NCI-H187 treated with DMSO at 0.1 percent for 48 hours (cell line): Measurements from ENCODE around the gene P2RY11.

Experiments
- DNase-seq: peaks from one replicate; lab custom pipeline; 2025; lab: John Stamatoyannopoulos, UW

The P2RY11 gene

GRCh38 chr19:10111405-10111811 lies at the start of gene P2RY11:
Gene P2RY11, plus strand, starts transcription at chr19:10111693. Its CDS starts 29 bp downstream, at chr19:10111722.
- no peak for DNase-seq

DNA sequence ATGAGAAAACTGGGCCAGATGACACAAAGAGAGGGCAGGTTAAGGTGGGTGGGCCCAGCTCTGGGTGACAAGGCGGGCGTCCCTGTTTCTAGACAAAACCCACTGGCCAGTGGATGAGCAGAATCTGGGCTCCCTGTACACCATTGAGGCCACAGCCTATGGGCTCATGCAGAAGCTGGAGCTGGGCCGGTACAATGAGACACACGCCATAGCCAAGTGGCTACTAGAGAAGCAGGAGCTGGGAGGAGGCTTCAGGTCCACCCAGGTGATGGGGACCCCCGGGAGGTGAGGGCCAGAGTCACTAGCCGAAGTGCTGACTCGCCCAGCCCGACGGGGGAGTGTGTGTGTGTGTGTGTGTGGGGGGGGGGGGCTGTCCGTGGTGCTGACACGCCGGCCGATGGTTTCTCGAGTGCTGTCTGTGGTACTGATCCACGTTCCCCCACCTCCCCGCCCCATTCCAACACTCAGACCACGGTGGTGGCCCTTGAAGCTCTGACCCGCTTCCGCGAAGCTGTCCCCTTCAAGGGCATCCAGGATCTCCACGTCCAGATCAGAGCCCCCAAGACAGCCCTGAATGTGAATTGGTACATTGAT lies 49.7 kb upstream of the P2RY11 start:
- DNase-seq: no peak

DNA sequence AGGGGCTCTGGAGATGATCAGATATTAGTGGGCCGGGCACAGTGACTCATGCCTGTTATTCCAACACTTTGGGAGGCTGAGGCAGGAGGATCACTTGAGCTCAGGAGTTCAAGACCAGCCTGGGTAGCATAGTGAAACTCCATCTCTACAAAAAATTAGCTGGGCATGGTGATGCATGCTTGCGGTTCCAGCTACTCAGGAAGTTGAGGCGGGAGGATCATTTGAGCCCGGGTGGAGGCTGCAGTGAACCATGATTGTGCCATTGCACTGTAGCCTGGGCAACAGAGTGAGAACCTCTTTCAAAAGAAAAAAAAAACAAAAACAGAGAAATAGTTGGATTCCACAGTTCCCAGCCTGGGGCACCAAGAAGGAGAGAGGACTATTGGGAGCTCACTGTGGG lies 43.3 kb upstream of the P2RY11 start:
- no peak for DNase-seq

DNA sequence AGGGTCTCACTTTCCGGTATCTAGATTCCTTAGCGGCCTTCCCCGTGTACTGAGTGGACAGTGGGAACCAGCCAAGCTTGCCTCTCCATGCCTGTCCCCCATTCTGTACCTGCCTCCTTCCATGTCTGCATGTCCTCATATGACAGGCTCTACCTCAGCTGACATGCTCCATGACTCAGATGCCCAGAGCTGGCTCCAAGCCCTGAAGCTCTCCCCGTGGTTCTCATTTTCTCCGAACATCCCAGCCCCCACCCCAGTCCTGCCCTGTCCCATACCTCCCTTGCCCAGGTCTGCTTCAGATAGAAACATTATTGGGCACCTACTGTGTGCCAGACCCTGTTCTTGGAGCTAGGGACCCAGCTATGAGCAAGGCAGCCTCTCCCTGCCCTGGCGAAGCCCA lies 42.4 kb upstream of the P2RY11 start:
- DNase-seq: no peak

DNA sequence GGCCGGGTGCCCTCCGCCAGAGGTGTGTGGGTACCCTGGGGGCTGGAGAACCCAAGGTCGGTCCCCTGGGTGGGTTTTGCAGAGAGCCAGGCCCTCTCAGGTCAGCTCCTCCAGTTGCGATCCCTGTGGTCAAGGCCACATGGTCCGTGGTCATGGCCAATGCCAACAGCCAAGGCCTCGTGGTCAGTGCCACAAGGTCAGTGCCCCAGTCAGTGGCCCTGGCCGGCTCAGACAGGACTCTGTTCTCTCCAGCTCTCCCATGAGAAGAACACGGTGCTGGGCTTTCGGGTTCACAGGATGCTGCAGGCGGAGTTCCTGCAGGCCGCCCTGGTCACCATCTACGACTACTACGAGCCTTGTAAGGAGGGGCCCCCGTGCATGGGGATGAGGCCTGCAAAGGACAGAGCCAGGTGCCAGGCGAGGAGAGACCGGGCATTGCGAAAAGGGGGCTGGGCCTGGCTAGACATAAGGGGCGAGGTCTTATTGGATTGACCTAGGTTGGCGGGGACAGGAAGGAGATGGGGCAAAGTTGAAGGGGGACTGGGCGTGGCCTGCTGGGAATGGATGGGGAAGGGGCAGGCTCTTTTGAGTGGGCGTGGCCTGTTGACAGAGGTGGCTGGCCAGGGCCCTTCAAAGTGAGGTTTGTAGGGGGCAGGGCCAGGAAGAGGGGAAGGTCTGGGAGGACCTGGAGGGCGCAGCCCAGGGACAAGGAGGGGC lies 40.6 kb upstream of the P2RY11 start:
- DNase-seq: no peak

GRCh38 chr19:10074153-10074552 lies 37.3 kb upstream of the P2RY11 start:
- DNase-seq: no peak

DNA sequence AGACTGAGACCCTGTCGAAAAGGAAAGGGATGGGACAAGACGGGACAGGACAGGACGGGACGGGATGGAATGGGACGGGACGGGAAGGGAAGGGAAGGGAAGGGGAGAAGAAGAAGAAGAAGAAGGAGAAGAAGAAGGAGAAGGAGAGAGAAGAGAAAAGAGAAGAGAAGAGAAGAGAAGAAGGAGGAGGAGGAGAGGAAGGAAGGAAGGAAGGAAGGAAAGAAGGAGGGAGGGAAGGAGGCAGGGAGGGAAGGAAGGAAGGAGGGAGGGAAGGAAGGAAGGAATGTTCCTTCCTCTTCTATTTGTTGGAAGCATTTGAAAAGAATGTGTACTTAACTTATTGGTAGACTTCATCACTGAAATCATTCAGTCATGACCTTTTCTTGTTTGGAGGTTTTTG lies 35.0 kb upstream of the P2RY11 start:
- DNase-seq: no peak

DNA sequence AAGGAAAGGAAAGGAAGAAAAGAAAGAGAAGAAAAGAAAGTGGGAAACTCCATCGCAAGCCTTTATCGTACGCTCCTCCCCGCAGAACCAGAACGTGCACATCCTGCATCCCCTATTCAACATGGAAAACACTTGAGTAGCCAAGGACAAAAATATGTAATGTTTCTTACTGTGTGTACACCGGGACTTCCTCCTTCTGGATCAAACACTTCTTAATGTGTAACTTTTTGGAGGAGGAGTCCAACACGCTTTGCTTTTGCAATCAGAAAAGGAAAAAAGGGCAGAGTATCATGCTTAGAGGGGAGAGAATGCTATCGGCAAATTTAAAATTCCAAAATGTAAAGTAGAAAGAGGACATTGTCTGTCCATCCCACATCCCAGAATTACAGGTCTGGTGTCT lies 33.2 kb upstream of the P2RY11 start:
- DNase-seq: no peak

DNA sequence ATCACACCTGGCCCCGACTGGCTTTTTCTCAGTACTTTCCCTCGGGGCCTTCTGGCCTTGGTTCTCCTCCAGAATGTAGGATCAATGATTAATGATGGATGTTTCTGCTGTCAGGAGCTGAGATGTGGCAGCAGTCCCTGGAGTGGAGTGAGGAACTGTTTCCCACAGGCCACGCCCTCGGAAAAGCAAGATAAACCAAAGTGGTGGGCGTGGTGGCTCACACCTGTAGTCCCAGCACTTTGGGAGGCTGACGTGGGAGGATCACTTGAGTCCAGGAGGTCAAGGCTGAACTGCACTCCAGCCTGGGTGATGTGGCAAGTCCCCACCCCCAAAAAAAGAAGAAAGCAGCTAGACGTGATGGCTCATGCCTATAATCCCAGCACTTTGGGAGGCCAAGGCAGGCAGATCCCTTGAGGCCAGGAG lies 32.5 kb upstream of the P2RY11 start:
- no peak for DNase-seq

DNA sequence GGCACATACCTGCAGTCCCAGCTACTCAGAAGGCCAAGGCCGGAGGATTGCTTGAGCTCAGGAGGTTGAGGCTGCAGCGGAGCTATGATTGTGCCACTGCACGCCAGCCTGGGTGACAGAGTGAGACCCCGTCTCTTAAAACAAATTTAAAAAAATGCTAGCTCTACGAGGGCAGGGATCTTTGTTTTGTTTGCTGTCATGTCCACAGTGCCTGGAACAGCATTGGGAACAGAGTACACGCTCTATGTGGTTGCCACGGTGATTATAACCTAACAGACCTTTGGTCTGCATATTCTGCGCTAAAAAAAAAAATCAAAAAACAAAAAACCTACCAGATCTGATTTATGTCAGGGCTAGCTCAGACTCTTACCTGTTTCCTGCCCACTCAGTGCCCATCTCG lies 27.6 kb upstream of the P2RY11 start:
- DNase-seq: no peak

- no peak for DNase-seq
Observed at GRCh38 chr19:10084803-10085202, 26.7 kb upstream of the P2RY11 start.

DNA sequence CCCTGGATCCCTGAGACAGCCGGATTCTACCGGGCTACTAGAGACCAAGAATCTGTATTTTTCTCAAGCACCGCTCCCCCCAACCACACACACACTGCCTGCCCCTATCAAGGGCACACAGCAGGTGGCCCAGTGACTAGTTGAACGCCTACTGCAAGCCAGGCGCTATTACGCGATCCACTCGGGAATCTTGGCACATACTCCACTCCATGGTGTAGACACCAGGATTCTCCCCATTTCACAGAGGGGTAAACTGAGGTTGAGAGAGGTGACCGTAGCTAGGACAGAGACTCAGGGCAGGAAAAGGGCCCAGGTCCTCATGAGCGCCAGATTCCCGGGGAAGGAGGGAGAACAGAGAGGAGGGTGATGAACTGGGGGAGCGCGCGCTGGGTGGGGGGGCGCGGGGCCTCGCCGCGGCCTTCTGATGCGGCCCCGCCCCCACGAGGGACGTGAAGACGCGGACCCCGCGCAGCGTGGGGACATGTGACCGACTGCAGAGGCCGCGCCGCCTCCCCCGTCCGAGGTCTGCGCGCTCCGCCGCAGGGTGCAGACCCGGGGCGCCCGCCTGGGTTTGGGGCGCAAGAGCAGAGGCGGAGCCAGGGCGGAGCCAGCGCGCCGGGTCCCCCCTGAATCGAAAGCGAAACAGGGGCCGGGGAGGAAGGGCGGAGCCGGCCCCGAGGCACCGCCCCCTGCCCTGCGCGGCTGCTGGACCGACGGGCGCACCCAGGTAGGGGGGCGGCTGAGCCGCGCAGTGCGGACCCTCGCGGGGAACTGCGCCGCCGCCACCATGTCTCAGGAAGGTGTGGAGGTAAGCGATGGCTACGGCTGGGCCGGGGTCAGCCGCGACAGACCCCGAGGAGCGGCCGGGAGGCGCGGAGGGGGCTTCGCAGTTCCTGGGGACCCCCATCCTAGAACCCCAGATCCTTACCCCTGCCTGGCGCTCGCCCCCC lies 25.6 kb upstream of the P2RY11 start, which contains the start of gene SHFL:
SHFL (plus strand) TSS at position 677 of the 950 bp plus-strand sequence; CDS start at position 788, 111 bp downstream.
- no peak for DNase-seq

DNA sequence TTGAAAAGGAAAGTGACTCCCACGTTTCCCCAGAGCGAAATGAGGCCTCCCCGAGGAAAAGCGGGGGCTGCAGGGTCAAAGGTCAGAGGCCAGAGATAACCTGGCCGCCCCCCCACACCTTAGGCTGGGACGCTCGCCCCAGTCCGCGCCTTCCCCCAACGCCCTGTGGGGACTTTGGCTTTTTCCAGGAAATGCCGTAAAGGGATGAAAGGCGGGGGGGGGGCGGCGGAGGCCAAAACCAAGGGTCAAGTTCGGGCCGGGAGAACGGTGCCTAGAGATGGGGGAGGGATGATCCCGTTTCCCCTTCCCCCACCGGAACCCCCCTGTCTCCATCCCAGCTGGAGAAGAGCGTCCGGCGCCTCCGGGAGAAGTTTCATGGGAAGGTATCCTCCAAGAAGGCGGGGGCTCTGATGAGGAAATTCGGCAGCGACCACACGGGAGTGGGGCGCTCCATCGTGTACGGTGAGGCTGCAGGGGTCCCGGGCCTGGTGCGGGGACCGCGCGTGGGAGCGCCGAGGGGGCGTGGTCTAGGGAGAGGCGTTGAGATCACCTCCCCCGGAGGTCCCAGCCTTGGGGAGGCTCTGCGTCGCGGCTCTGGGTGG lies 24.8 kb upstream of the P2RY11 start:
- no peak for DNase-seq

GRCh38 chr19:10087296-10088061 lies 24.0 kb upstream of the P2RY11 start:
- DNase-seq: no peak

DNA sequence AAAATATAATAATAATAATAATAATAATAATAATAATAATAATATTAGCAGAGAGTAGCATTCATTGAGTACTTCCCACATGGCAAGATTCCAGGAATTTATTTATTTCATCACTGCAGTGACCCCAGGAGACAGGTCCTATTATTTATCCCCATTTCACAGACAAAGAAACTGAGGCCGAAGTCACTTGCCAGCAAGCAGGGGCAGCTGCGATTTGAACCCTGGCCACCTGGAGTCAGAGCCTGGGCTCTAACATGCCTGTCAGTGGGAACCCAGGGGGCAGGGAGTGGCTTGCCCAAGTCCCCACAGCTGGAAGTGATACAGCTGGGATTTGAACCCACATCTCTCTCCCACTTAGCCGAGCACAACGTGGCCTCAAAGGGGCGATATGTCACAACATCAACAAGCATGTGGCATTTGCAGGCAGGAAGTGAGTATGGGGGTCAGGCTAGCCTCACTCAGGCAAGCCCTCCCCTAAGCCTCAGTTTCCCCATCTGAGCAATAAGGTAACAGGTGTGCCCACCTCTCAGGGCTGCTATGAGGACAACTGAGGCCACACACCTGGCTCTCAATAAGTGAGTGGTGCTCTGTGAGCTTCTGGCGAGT lies 22.4 kb upstream of the P2RY11 start:
- DNase-seq: no peak

- DNase-seq: no peak
Observed at GRCh38 chr19:10089801-10090375, 21.6 kb upstream of the P2RY11 start.

GRCh38 chr19:10091370-10091687 lies 20.2 kb upstream of the P2RY11 start:
- no peak for DNase-seq

DNA sequence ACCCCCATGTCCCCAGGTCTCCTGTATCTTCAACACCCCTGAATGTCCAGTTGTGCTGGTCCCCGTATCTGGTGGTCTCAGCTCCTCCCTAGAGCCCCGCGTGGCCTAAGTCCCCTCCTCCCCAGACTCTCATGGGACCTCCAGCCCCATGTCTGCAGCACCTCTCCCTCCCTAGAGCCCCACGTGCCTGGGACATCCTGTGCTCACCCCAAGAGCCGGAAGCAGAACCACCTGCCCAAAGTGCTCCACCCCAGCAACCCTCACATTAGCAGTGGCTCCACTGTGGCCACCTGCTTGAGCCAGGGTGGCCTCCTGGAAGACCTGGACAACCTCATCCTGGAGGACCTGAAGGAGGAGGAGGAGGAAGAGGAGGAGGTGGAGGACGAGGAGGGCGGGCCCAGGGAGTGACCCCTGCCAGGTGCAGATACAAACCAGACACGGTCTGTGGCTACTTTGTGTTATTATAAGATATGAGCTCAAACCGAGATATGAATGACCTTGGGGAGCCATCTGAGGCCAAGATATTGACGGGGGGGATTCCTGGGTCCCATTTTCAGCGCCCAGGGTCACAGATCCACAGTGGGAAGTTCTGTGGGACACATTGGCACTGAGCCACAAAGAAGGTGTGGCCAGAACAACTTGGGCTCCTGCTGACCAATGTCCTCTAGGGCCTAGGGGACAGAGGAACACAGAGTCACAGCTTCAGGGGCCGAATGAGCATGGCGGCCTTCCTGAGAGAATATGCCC lies 19.4 kb upstream of the P2RY11 start:
- DNase-seq: no peak

DNA sequence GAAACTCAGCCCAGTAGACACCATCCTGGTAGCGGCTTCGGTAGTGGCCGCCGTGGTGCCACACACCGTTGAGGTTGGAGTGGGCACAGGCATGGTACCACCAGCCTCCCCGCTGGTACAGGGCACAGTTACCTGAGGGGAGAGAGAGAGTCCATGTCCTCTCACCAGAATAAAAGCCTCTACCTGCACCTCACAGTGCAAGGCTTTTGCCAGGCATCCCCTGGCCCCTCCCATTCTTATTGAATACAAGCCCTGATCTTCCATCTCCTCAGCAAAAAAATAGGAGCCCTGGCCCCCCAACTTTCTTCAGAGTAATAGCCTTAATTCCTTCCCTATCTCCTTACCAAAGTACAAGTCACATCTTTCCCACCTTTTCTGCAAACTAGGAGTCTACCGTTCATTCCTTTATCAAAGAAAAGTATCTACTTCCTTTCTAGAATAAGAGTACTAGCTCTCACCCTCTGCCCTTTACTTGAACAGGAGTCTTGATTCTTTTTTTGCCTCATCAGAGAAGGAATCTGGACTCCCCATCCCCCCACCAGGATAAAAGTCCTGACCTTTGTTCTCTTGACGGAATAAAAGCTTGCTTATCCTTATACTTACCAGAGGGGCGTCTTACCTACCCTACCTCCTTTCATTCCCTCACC lies 18.7 kb upstream of the P2RY11 start:
- DNase-seq: no peak
